HCT116 (cell line): Measurements from ENCODE around the gene ATG9A. TPM values are rescaled to one million over a fixed set of nuclear protein-coding genes. Genes with fewer than 3 reads are reported as not detected.

Experiments used
- ATAC-seq: fragments of 200-7000 bp; cut with Tn5 transposase; 2 replicates; pipeline ENCODE4 v1.9.1; 2020; ENCODE audit warnings: mild to moderate bottlenecking, moderate library complexity
- Bru-seq: library from RNA; stranded (reverse); fragments of 400-500 nt; gene quantifications from one replicate; lab custom pipeline; 2021; lab: Mats Ljungman, UMichigan
- BruChase-seq, 2 experiments: library from RNA; stranded (reverse); fragments of 400-500 nt; gene quantifications; one replicate each; lab custom pipeline; 2021; lab: Mats Ljungman, UMichigan
- BruUV-seq: library from RNA; stranded (reverse); fragments of 400-500 nt; replicated peaks from 2 replicates; lab custom pipeline; 2021; lab: Mats Ljungman, UMichigan
- CTCF ChIA-PET: fragments of 300-600 bp; sonication (Branson Sonifier 250); formaldehyde crosslinking; loops from one replicate; lab custom pipeline; 2021; ENCODE audit warnings: antibody characterized with exemption; lab: Charles Lee
- POLR2A ChIA-PET: fragments of 300-600, 350-600 bp; sonication (Branson Sonifier 250); formaldehyde crosslinking; loops from one replicate; lab custom pipeline; 2021; ENCODE audit warnings: antibody characterized with exemption; lab: Charles Lee
- RAD21 ChIA-PET, 2 experiments: fragments of 300-600 bp; sonication (Branson Sonifier 250); formaldehyde crosslinking; loops; one replicate each; lab custom pipeline; 2023; ENCODE audit warnings: low total read pairs in 2 of 2; ENCODE audit not compliant: uncharacterized antibody in 2 of 2, unreplicated experiment in 2 of 2, low non-redundant PET in 1 of 2; lab: Charles Lee
- DNase-seq: peaks from one replicate; pipeline ENCODE4 v3.0.0-alpha.2; 2010; ENCODE audit warnings: low read depth, low spot score
- H2AFZ ChIP-seq: fragments of 200-600 bp; shearing (Covaris generic), sonication (generic); 2 replicates; pipeline ENCODE4 v1.6.1; 2017; ENCODE audit warnings: low read depth, mixed run types, mixed read lengths, antibody characterized with exemption, low read length; ENCODE audit not compliant: poor library complexity, severe bottlenecking
- H3K27ac ChIP-seq: 2 replicates; pipeline ENCODE4 v1.5.1; 2012; ENCODE audit warnings: low read depth, low read length
- H3K27me3 ChIP-seq: fragments of 200-600 bp; sonication (generic); 2 replicates; pipeline ENCODE4 v1.6.1; 2016; ENCODE audit warnings: mixed run types, low read length, mixed read lengths; ENCODE audit not compliant: insufficient read depth
- H3K36me3 ChIP-seq, 2 experiments: fragments of 200-500 bp in 1 of 2; fragments of 200-600 bp in 1 of 2; sonication (Bioruptor generic) in 1 of 2; sonication (generic) in 1 of 2; 2 replicates each; pipeline versions ENCODE4 v1.5.1 to v1.6.1; 2014 to 2016; ENCODE audit warnings: low read length in 2 of 2, inconsistent platforms in 1 of 2, mixed read lengths in 1 of 2, mixed run types in 1 of 2; ENCODE audit not compliant: insufficient read depth in 2 of 2, control insufficient read depth in 1 of 2
- H3K4me1 ChIP-seq, 2 experiments: fragments of 200-600 bp in 1 of 2; sonication (generic) in 1 of 2; 2 replicates each; pipeline versions ENCODE4 v1.5.1 to v1.6.1; 2012 to 2017; ENCODE audit warnings: low read length in 2 of 2, inconsistent platforms in 1 of 2, mild to moderate bottlenecking in 1 of 2, mixed read lengths in 1 of 2, mixed run types in 1 of 2, moderate library complexity in 1 of 2; ENCODE audit not compliant: insufficient read depth in 2 of 2, control insufficient read depth in 1 of 2
- H3K4me2 ChIP-seq: fragments of 200-600 bp; sonication (generic); 2 replicates; pipeline ENCODE4 v1.6.1; 2017; ENCODE audit warnings: mixed run types, low read length, mixed read lengths
- H3K4me3 ChIP-seq, 2 experiments: fragments of 200-600 bp in 1 of 2; sonication (generic) in 1 of 2; replicated peaks in 1 of 2; 2 replicates each; pipeline ENCODE4 v1.5.1; 2011 to 2016; ENCODE audit warnings: low read length in 2 of 2, control low read depth in 1 of 2, low read depth in 1 of 2, mild to moderate bottlenecking in 1 of 2, mixed read lengths in 1 of 2, mixed run types in 1 of 2
- H3K79me2 ChIP-seq: fragments of 200-600 bp; sonication (generic); 2 replicates; pipeline ENCODE4 v1.6.1; 2017; ENCODE audit warnings: mild to moderate bottlenecking, mixed run types, low read length, moderate library complexity, mixed read lengths; ENCODE audit not compliant: insufficient read depth
- H3K9ac ChIP-seq: fragments of 200-600 bp; sonication (generic); 2 replicates; pipeline ENCODE4 v1.6.1; 2016; ENCODE audit warnings: low read length, mixed read lengths
- H3K9me2 ChIP-seq: fragments of 200-600 bp; sonication (generic), shearing (Covaris generic); 2 replicates; pipeline ENCODE4 v1.6.1; 2017; ENCODE audit warnings: mixed run types, mild to moderate bottlenecking, moderate library complexity; ENCODE audit not compliant: insufficient read depth
- H3K9me3 ChIP-seq, 2 experiments: fragments of 200-500 bp in 1 of 2; fragments of 200-600 bp in 1 of 2; sonication (Bioruptor generic) in 1 of 2; sonication (generic) in 1 of 2; 2 replicates each; pipeline ENCODE4 v1.6.1; 2014 to 2017; ENCODE audit warnings: low read length in 2 of 2, mixed read lengths in 2 of 2, inconsistent platforms in 1 of 2, low read depth in 1 of 2, mild to moderate bottlenecking in 1 of 2, mixed run types in 1 of 2, moderate library complexity in 1 of 2; ENCODE audit not compliant: control insufficient read depth in 1 of 2, insufficient read depth in 1 of 2
- H4K20me1 ChIP-seq: fragments of 200-600 bp; sonication (generic), shearing (Covaris generic); 2 replicates; pipeline ENCODE4 v1.6.1; 2017; ENCODE audit warnings: mixed run types, mild to moderate bottlenecking, moderate library complexity; ENCODE audit not compliant: insufficient read depth
- ATF3 ChIP-seq: IDR thresholded peaks from 2 replicates; pipeline ENCODE4 v1.6.1; 2012
- CBX3 ChIP-seq: IDR thresholded peaks from 2 replicates; pipeline ENCODE4 v1.6.1; 2012; ENCODE audit warnings: low read depth
- CEBPB ChIP-seq: IDR thresholded peaks from 2 replicates; pipeline ENCODE4 v1.6.1; 2012; ENCODE audit warnings: low read depth
- EGR1 ChIP-seq: IDR thresholded peaks from 2 replicates; pipeline ENCODE4 v1.6.1; 2012; ENCODE audit warnings: low read depth
- ELF1 ChIP-seq: IDR thresholded peaks from 2 replicates; pipeline ENCODE4 v1.6.1; 2012; ENCODE audit warnings: low read depth, borderline replicate concordance
- EZH2 ChIP-seq: fragments of 200-600 bp; sonication (generic); IDR thresholded peaks from 2 replicates; pipeline ENCODE4 v1.6.1; 2017; ENCODE audit warnings: antibody characterized with exemption, mixed run types
- EZH2phosphoT487 ChIP-seq: fragments of 200-600 bp; IDR thresholded peaks from 2 replicates; pipeline ENCODE4 v1.6.1; 2018; ENCODE audit warnings: antibody characterized with exemption, borderline replicate concordance
- FOSL1 ChIP-seq: IDR thresholded peaks from 2 replicates; pipeline ENCODE4 v1.6.1; 2012; ENCODE audit warnings: low read depth
- JUND ChIP-seq: IDR thresholded peaks from 2 replicates; pipeline ENCODE4 v1.6.1; 2012
- MAX ChIP-seq: IDR thresholded peaks from 2 replicates; pipeline ENCODE4 v1.6.1; 2012
- POLR2A ChIP-seq: IDR thresholded peaks from 2 replicates; pipeline ENCODE4 v1.7.0; 2011; ENCODE audit warnings: borderline replicate concordance; ENCODE audit not compliant: insufficient read depth, insufficient read length; ENCODE audit errors: extremely low read depth
- RAD21 ChIP-seq: IDR thresholded peaks from 2 replicates; pipeline ENCODE4 v1.6.1; 2012; ENCODE audit warnings: low read depth, mild to moderate bottlenecking
- SIN3A ChIP-seq: IDR thresholded peaks from 2 replicates; pipeline ENCODE4 v1.6.1; 2012; ENCODE audit warnings: low read depth
- SP1 ChIP-seq: IDR thresholded peaks from 2 replicates; pipeline ENCODE4 v1.6.1; 2012; ENCODE audit warnings: low read depth
- SRF ChIP-seq: IDR thresholded peaks from 2 replicates; pipeline ENCODE4 v1.6.1; 2012; ENCODE audit warnings: low read depth
- YY1 ChIP-seq: IDR thresholded peaks from 2 replicates; pipeline ENCODE4 v1.6.1; 2011; ENCODE audit warnings: low read length, low read depth, moderate library complexity, mild to moderate bottlenecking; ENCODE audit not compliant: insufficient replicate concordance; ENCODE audit errors: extremely low read depth
- ZBTB33 ChIP-seq: IDR thresholded peaks from 2 replicates; pipeline ENCODE4 v1.6.1; 2011; ENCODE audit warnings: mild to moderate bottlenecking, low read length, moderate library complexity; ENCODE audit not compliant: insufficient replicate concordance; ENCODE audit errors: extremely low read depth
- ZFX ChIP-seq: fragments of 450-650 bp; IDR thresholded peaks from 2 replicates; pipeline ENCODE4 v1.6.1; 2017
- ZNF274 ChIP-seq: fragments of 200-500 bp; sonication (Bioruptor generic); IDR thresholded peaks from 2 replicates; pipeline ENCODE4 v1.6.1; 2014; ENCODE audit warnings: mild to moderate bottlenecking, low read depth, low read length, inconsistent platforms
- intact Hi-C: fragments of 100-400 bp; cut with micrococcal nuclease; formaldehyde crosslinking; loops from 2 replicates; pipeline ENCODE4 v1.10.0; 2022
- long read RNA-seq: library from polyadenylated mRNA; unstranded; transcript quantifications from one replicate; pipeline ENCODE4 v2.0.0, GENCODE V29; 2021; ENCODE audit not compliant: unreplicated experiment
- polyA plus RNA-seq: library from polyadenylated mRNA; unstranded; fragments of >200 nt; gene quantifications from 2 replicates; pipeline ENCODE4 v1.2.1, GENCODE V29; 2012; ENCODE audit warnings: missing spikeins
- total RNA-seq: library from RNA; stranded (reverse); gene quantifications from one replicate; pipeline ENCODE4 v1.2.1, GENCODE V29; 2021; ENCODE audit not compliant: unreplicated experiment

Gene ATG9A, protein sequence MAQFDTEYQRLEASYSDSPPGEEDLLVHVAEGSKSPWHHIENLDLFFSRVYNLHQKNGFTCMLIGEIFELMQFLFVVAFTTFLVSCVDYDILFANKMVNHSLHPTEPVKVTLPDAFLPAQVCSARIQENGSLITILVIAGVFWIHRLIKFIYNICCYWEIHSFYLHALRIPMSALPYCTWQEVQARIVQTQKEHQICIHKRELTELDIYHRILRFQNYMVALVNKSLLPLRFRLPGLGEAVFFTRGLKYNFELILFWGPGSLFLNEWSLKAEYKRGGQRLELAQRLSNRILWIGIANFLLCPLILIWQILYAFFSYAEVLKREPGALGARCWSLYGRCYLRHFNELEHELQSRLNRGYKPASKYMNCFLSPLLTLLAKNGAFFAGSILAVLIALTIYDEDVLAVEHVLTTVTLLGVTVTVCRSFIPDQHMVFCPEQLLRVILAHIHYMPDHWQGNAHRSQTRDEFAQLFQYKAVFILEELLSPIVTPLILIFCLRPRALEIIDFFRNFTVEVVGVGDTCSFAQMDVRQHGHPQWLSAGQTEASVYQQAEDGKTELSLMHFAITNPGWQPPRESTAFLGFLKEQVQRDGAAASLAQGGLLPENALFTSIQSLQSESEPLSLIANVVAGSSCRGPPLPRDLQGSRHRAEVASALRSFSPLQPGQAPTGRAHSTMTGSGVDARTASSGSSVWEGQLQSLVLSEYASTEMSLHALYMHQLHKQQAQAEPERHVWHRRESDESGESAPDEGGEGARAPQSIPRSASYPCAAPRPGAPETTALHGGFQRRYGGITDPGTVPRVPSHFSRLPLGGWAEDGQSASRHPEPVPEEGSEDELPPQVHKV
- total RNA-seq (51.8 TPM), Bru-seq, nascent RNA (percentile 69 among the genes with signal in this experiment), BruChase-seq, experiment 1, labeled RNA remaining after a 6-hour chase (percentile 89 among the genes with signal in this experiment), BruChase-seq, experiment 2, labeled RNA remaining after a 2-hour chase (percentile 81 among the genes with signal in this experiment)
- polyA plus RNA-seq, result 56.2 and 59.5 TPM in 2 replicates
- long read RNA-seq, full-length matches to known transcripts, result 28 of 78 reads
- long read RNA-seq, partial matches to known transcripts, result 38 of 78 reads
- long read RNA-seq, other reads (novel, unspliced or antisense), result 12 of 78 reads

GRCh38 chr2:219229305-219230058 is at the start of gene ATG9A, which contains the start of gene ANKZF1:
ATG9A (minus strand) TSS chr2:219229636; CDS start chr2:219228024, 1,612 bp downstream.
ANKZF1 (plus strand) TSS chr2:219229806; CDS start chr2:219230258, 452 bp downstream.
- ChIA-PET RAD21 (no interaction called here), CTCF (interaction anchor here (0.9 to 2.4 kb wide), 3 partner anchors 45 to 249 kb away, joined by 3 to 12 read pairs (median 3); no protein-coding TSS in a partner anchor), POLR2A (interaction anchor here (1.0 to 1.9 kb wide), 4 partner anchors 16 to 45 kb away, joined by 3 to 7 read pairs (median 4); partner anchors contain the start of genes GLB1L and STK16)
- Histone ChIP-seq H3K27me3 (no peaks in the 10 kb centered on the region), H3K36me3 (peaks cover 21 to 35% of the 10 kb centered on the region in 2 experiments; a peak in 3 of 4 replicates), H3K79me2 (peaks cover 27% of the 10 kb centered on the region), H3K4me2 (peak within 1 kb of the TSS; percentile 95), H4K20me1 (no peaks in the 10 kb centered on the region), H3K4me3 (peak within 1 kb of the TSS; percentile 79 to 98), H2AFZ (no peak within 1 kb of the TSS), H3K9me2 (no peaks in the 10 kb centered on the region), H3K27ac (peak within 1 kb of the TSS; percentile 78), H3K9me3 (no peaks in the 10 kb centered on the region), H3K9ac (peak within 1 kb of the TSS; percentile 85), H3K4me1 (peaks cover 6 to 18% of the 10 kb centered on the region in 2 experiments; a peak in 3 of 4 replicates)
- intact Hi-C loops, result loop anchor here (1.0 to 5.0 kb wide), 2 partner anchors 45 to 68 kb away; no protein-coding TSS in a partner anchor
- BruUV-seq, result no TSS peak
- DNase-seq (peak; percentile 96), ATAC-seq (peak; percentile 98)
- TF ChIP-seq CEBPB, result no peak
- peak; percentile 97 for TF ChIP-seq SIN3A
- TF ChIP-seq SRF, result no peak
- peak; percentile 91 for TF ChIP-seq ZFX
- no peak for TF ChIP-seq ATF3
- TF ChIP-seq SP1, result peak; percentile 98
- TF ChIP-seq EGR1, result peak; percentile 85
- peak; percentile 58 for TF ChIP-seq YY1
- TF ChIP-seq EZH2phosphoT487, result no peak
- no peak for TF ChIP-seq ELF1
- no peak; the same call in 1 of the 2 replicates for TF ChIP-seq JUND
- peak; percentile 76 for TF ChIP-seq ZBTB33
- no peak for TF ChIP-seq FOSL1
- TF ChIP-seq EZH2, result no peak
- TF ChIP-seq ZNF274, result no peak
- TF ChIP-seq CBX3, result no peak
- no peak for TF ChIP-seq RAD21
- peak; percentile 77 for TF ChIP-seq MAX
- peak; percentile 78 for TF ChIP-seq POLR2A
